Heart right ventricle (tissue), 16 donors: ENCODE data around the gene YEATS4. TPM values are rescaled to one million over a fixed set of nuclear protein-coding genes. Genes with fewer than 3 reads are reported as not detected.

ENCODE experiments used
- ATAC-seq, 8 donors: fragments of 200-7000 bp; cut with Tn5 transposase; one replicate each; pipeline ENCODE4 v1.9.1; 2020; ENCODE audit warnings: mild to moderate bottlenecking in 8 of 8, moderate library complexity in 8 of 8, moderate number of reproducible peaks in 1 of 8
- DNase-seq, 2 donors: peaks; one replicate each; pipeline ENCODE4 v3.0.0-alpha.2; 2020
- H3K27ac ChIP-seq, 10 donors: fragments of 200-600 bp; sonication (generic) in 2 of 10; one replicate each; pipeline versions ENCODE4 v1.5.0 to v1.8.0; 2020 to 2022; ENCODE audit warnings: mild to moderate bottlenecking in 3 of 10
- H3K27me3 ChIP-seq, 7 donors: fragments of 200-600 bp; one replicate each; pipeline ENCODE4 v1.8.0; 2021 to 2022; ENCODE audit warnings: mild to moderate bottlenecking in 2 of 7
- H3K36me3 ChIP-seq, 9 donors: fragments of 200-600 bp; sonication (generic) in 1 of 9; one replicate each; pipeline versions ENCODE4 v1.5.0 to v1.8.0; 2020 to 2022; ENCODE audit warnings: mild to moderate bottlenecking in 2 of 9
- H3K4me1 ChIP-seq, 9 donors: fragments of 200-600 bp; sonication (generic) in 1 of 9; one replicate each; pipeline versions ENCODE4 v1.5.0 to v1.8.0; 2020 to 2022; ENCODE audit warnings: mild to moderate bottlenecking in 4 of 9
- H3K4me3 ChIP-seq, 10 donors: fragments of 200-600 bp; sonication (generic) in 2 of 10; one replicate each; pipeline versions ENCODE4 v1.5.0 to v1.8.0; 2020 to 2022; ENCODE audit warnings: mild to moderate bottlenecking in 7 of 10, moderate library complexity in 2 of 10
- H3K9me3 ChIP-seq, 11 donors: fragments of 200-600 bp in 10 of 11; sonication (generic) in 2 of 11; one replicate each; pipeline versions ENCODE4 v1.5.0 to v1.8.0; 2013 to 2022; ENCODE audit warnings: mild to moderate bottlenecking in 2 of 11, control low read depth in 1 of 11, moderate library complexity in 1 of 11
- WGBS, 2 donors: extraction: QIAGEN DNeasy Blood & Tissue Kit; methylation state at CpG; one replicate each; pipeline ENCODE4 v1.1.7; 2013; ENCODE audit warnings: inconsistent platforms in 1 of 2; 5-methylcytosine and 5-hydroxymethylcytosine counted together
- intact Hi-C, 10 donors: fragments of 100-400 bp; cut with DNase I; formaldehyde crosslinking; loops; one replicate each; pipeline versions ENCODE4 v1.11.1 to v1.14.2; 2022
- polyA plus RNA-seq, 2 donors: library from polyadenylated mRNA; stranded (reverse); fragments of 200-250 nt; gene quantifications; one replicate each; pipeline ENCODE4 v1.2.3, GENCODE V29; 2013
- total RNA-seq, 10 donors: library from RNA; stranded (reverse); fragmentation: NEBNext Ultra II Directional in 3 of 10; extraction: Animal tissue kit (Norgen Biotek cat#: 25700) in 3 of 10; gene quantifications; one replicate each; pipeline versions ENCODE4 v1.2.1 to v1.2.4, GENCODE V29; 2021 to 2023
- TF ChIP-seq, protein P1 (sequence below), 9 donors: fragments of 200-600 bp; sonication (generic) in 2 of 9; IDR thresholded peaks; one replicate each; pipeline versions ENCODE4 v1.5.0 to v1.8.0; 2021 to 2022; ENCODE audit warnings: antibody characterized with exemption in 9 of 9, mild to moderate bottlenecking in 5 of 9, moderate library complexity in 1 of 9
- donor health status: Arrhythmogenic right ventricular cardiomyopathy.
- donor health status: ischemic (EF 13 %, LVEDD 7.1; RV severe dilation, severe dysfunction).
- donor health status: healthy with polysubstance abuse.
- donor health status: DM: no; HTN: yes; CAD: no.
- donor health status: DM: no; HTN: no; CAD: no.
- donor health status: ischemic (EF 25% LVEDD 6.9; RV normal size, moderate dysfunction).
- donor health status: ischemic (EF 25% LVEDD 5.7; RV mildly dilated, moderate dysfunction).
- donor health status: healthy.
- donor health status: DM: yes; HTN: yes; CAD: no.
- donor health status: Ischemic cardiomyopathy.
- donor health status: ischemic (EF 35%, LVEDD 5.7; RV mildly dilated, moderate dysfunction).
- donor health status: nonischemic (EF 11% LVEDD 7.7; RV severe dilation, severe dysfunction).
- donor health status: DM: yes; HTN: yes; CAD: no.
- donor health status: PGD.
- donor health status: ischemic (EF 29% LVEDD 5.4; RV normal size, mild dysfunction).
- donor health status: nonischemic (EF 23%, LVEDD 6.1; RV moderate dilation, normal function).

Gene YEATS4
- total and polyA plus RNA-seq, 12 donors = 2.8 to 13.1 (median 9.3) TPM

DNA sequence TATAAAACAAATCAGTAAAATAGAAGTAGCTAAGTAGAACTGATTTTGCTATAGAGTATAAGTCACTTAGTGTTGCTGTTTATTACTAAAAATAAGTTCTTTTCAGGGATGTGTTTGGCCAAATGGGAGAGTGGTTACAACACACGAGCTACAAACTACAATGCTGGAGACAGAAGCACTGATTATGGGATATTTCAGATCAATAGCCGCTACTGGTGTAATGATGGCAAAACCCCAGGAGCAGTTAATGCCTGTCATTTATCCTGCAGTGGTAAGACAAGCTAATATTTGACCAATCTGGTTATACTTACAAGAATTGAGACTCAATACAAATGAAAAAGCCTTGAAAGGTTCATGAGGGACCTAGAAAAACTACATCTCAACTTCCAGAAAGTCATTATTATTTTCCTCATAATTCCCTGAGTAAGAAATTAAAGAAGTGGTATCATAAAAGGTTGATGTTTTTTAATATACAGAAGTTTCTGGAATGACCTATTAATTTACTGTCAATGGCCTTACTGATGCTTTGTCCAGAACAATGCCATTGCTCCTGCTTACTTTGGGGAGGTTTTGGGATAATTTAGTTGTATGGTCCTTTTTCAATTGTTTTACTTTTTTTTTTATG lies 9.4 kb upstream of the YEATS4 start:
- TF ChIP-seq, protein P1, sequence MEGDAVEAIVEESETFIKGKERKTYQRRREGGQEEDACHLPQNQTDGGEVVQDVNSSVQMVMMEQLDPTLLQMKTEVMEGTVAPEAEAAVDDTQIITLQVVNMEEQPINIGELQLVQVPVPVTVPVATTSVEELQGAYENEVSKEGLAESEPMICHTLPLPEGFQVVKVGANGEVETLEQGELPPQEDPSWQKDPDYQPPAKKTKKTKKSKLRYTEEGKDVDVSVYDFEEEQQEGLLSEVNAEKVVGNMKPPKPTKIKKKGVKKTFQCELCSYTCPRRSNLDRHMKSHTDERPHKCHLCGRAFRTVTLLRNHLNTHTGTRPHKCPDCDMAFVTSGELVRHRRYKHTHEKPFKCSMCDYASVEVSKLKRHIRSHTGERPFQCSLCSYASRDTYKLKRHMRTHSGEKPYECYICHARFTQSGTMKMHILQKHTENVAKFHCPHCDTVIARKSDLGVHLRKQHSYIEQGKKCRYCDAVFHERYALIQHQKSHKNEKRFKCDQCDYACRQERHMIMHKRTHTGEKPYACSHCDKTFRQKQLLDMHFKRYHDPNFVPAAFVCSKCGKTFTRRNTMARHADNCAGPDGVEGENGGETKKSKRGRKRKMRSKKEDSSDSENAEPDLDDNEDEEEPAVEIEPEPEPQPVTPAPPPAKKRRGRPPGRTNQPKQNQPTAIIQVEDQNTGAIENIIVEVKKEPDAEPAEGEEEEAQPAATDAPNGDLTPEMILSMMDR (IDR thresholded peaks at IDR 0.05) = no peak

DNA sequence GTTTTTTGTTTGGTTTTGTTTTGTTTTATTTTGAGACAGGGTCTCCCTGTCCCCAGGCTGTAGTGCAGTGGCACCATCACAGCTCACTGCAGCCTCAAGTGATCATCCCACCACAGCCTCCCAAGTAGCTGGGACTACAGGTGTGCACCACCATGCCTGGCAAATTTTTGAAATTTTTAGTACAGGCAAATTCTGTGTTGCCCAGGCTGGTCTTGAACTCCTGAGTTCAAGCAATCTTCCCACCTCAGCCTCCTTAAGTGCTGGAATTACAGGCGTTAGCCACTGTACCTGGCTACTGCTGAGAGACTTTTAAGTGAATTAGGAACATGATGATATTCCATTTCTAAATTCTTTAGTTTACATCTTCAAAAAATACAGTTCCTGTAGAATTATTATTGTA lies 8.8 kb upstream of the YEATS4 start:
- peaks cover 0 to 19% (median 0%) of the 10 kb centered on the region in 9 donors for H3K36me3 ChIP-seq
- DNase-seq (no peak), ATAC-seq (no peak)
- peaks cover 0 to 15% (median 0%) of the 10 kb centered on the region in 9 donors for H3K4me1 ChIP-seq
- TF ChIP-seq, protein P1 (IDR thresholded peaks at IDR 0.05) = no peak
- no peaks in the 10 kb centered on the region for H3K27me3 ChIP-seq
- no peaks in the 10 kb centered on the region for H3K9me3 ChIP-seq
- peak overlapping the region in 1 of 10 donors; percentile 58 for H3K4me3 ChIP-seq
- no peak overlapping the region for H3K27ac ChIP-seq
- 74 to 85% methylated on average over 1 of the region's 1 CpG for WGBS, 2 donors
- intact Hi-C loops = loop anchor here in 4 of 10 donors (10.0 kb wide), 2 partner anchors 196 to 224 kb away; no protein-coding TSS in a partner anchor

More for the DNA sequence above, 9.4 kb upstream of the YEATS4 start:
- H3K27ac ChIP-seq = peak overlapping the region in 1 of 10 donors; percentile 88
- peak overlapping the region in 2 of 10 donors; percentile 13 to 58 for H3K4me3 ChIP-seq
- WGBS, 2 donors = 75 to 84% methylated on average over 2 of the region's 2 CpGs
- H3K27me3 ChIP-seq = no peaks in the 10 kb centered on the region
- H3K4me1 ChIP-seq = peaks cover 0 to 20% (median 0%) of the 10 kb centered on the region in 9 donors
- DNase-seq (no peak), ATAC-seq (no peak)
- intact Hi-C loops = loop anchor here in 4 of 10 donors (10.0 kb wide), 2 partner anchors 195 to 225 kb away; no protein-coding TSS in a partner anchor
- H3K9me3 ChIP-seq = no peaks in the 10 kb centered on the region
- H3K36me3 ChIP-seq = peaks cover 0 to 19% (median 0%) of the 10 kb centered on the region in 9 donors

DNA sequence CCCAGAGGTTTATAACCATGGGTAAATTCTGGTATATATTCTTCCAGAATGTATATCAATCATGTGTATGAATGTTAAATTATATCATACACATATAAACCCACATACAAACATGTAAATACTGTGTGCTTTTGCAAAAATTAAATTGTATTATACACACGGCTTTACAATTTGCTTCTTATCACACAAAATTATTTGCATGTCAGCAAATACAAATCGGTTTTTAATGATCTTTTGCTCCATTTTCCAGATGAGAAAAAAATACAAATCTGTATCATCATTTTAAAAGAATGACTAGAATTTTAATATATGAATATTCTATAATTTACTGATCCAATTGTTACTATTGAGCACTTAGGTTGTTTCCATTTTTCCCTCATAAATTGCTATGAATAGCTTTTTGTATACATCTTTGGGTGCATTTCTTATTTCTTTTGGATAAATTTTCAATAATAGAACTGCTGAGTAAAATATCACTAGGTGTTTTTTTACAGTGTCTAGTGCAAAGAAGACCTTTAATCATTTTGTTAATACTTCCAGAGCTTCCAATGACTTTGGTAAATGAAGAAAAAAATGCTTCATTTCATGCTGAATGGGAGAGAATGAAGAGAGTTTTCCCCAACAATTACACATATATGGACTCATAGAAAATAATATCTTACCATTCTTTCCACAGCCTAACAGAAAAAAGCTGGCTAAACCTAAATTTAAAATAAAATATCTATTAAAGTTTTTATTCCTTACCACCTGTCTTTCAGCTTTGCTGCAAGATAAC lies 7.9 kb upstream of the YEATS4 start:
- 79 to 81% methylated on average over 2 of the region's 2 CpGs for WGBS, 2 donors
- Histone ChIP-seq H3K4me1 (peaks cover 0 to 11% (median 0%) of the 10 kb centered on the region in 9 donors), H3K36me3 (peaks cover 0 to 19% (median 0%) of the 10 kb centered on the region in 9 donors), H3K9me3 (no peaks in the 10 kb centered on the region), H3K27ac (no peak overlapping the region), H3K27me3 (no peaks in the 10 kb centered on the region), H3K4me3 (peak overlapping the region in 1 of 10 donors; percentile 58)
- ATAC-seq = no peak
- intact Hi-C loops = loop anchor here in 4 of 10 donors (10.0 kb wide), 2 partner anchors 197 to 223 kb away; no protein-coding TSS in a partner anchor
- TF ChIP-seq, protein P1 (IDR thresholded peaks at IDR 0.05) = no peak
- DNase-seq = no peak

DNA sequence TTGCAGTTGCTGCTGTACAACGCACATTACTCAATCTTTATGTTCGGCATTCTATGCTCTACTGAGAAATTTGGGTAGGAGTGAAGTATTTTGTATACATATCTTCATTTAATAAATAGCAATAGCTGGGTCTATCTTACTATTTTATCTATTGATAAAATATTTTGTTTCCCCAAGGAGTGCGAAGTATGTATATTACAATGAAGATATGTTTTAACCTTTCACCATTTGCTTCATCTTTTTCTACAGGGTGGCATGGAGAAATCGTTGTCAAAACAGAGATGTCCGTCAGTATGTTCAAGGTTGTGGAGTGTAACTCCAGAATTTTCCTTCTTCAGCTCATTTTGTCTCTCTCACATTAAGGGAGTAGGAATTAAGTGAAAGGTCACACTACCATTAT lies 6.6 kb upstream of the YEATS4 start:
- Histone ChIP-seq H3K4me3 (no peak overlapping the region), H3K36me3 (peaks cover 0 to 19% (median 0%) of the 10 kb centered on the region in 9 donors), H3K4me1 (peaks cover 0 to 11% (median 0%) of the 10 kb centered on the region in 9 donors), H3K27me3 (no peaks in the 10 kb centered on the region), H3K9me3 (no peaks in the 10 kb centered on the region), H3K27ac (no peak overlapping the region)
- 89 to 92% methylated on average over 5 of the region's 5 CpGs for WGBS, 2 donors
- DNase-seq (no peak), ATAC-seq (no peak)
- intact Hi-C loops = loop anchor here in 4 of 10 donors (10.0 kb wide), 2 partner anchors 198 to 222 kb away; no protein-coding TSS in a partner anchor
- TF ChIP-seq, protein P1 (IDR thresholded peaks at IDR 0.05) = no peak
